Stimulated activated CD8-positive, alpha-beta memory T cell treated with anti-CD3 and anti-CD28 coated beads, Interleukin-15, amount 100 ng/mL, for 1 hour (primary cell): ENCODE results near the gene USP24.

Source experiments
- DNase-seq: peaks from one replicate; pipeline ENCODE4 v3.0.0-alpha.2; 2020; ENCODE audit warnings: low read depth

USP24 gene

GRCh38 chr1:55052221-55053142 is 162.7 kb downstream of the USP24 start:
- no peak for DNase-seq

- no peak for DNase-seq
These were observed 163.5 kb downstream of the USP24 start for GRCh38 chr1:55051621-55052020.

- DNase-seq: no peak
These were observed 164.0 kb downstream of the USP24 start for GRCh38 chr1:55051169-55051568.

GRCh38 chr1:55050283-55050682 is 164.9 kb downstream of the USP24 start:
- no peak for DNase-seq

- no peak for DNase-seq
These were observed 165.3 kb downstream of the USP24 start for GRCh38 chr1:55049914-55050278.

GRCh38 chr1:55049271-55049913 is 165.8 kb downstream of the USP24 start:
- no peak for DNase-seq

- no peak for DNase-seq
These were observed 166.5 kb downstream of the USP24 start for GRCh38 chr1:55048453-55049270.

GRCh38 chr1:55047611-55048010 is 167.6 kb downstream of the USP24 start:
- no peak for DNase-seq

- DNase-seq: no peak
These were observed 168.3 kb downstream of the USP24 start for GRCh38 chr1:55046871-55047270.

GRCh38 chr1:55045430-55045829 is 169.7 kb downstream of the USP24 start:
- DNase-seq: no peak

- no peak for DNase-seq
These were observed 170.4 kb downstream of the USP24 start for GRCh38 chr1:55044617-55045397.

- no peak for DNase-seq
These were observed 171.4 kb downstream of the USP24 start for GRCh38 chr1:55043726-55044125.

- no peak for DNase-seq
These were observed 172.2 kb downstream of the USP24 start for GRCh38 chr1:55043011-55043410.

GRCh38 chr1:55041613-55042012 is 173.6 kb downstream of the USP24 start:
- DNase-seq: no peak

GRCh38 chr1:55040933-55041494 is 174.2 kb downstream of the USP24 start:
- DNase-seq: no peak

GRCh38 chr1:55040083-55040932 is 174.9 kb downstream of the USP24 start:
- DNase-seq: no peak

GRCh38 chr1:55039342-55040082 is 175.7 kb downstream of the USP24 start, which contains the start of gene PCSK9:
Gene PCSK9 (plus strand): TSS chr1:55039548. CDS start chr1:55039838, 290 bp downstream.
- no peak for DNase-seq

- DNase-seq: no peak
These were observed 176.2 kb downstream of the USP24 start for GRCh38 chr1:55038974-55039341.

- no peak for DNase-seq
These were observed 176.7 kb downstream of the USP24 start for GRCh38 chr1:55038552-55038838.
